ENCODE measurements around the gene DHCR24.

DHCR24 gene

GRCh38 chr1:54864460-54865208 is 22.4 kb downstream of the DHCR24 start:
- Mint-ChIP-seq H3K4me1 (peaks cover 9% of the 10 kb centered on the region), H3K27ac (no peak overlapping the region), H3K4me3 (no peak overlapping the region), H3K9me3 (no peaks in the 10 kb centered on the region), H3K27me3 (no peaks in the 10 kb centered on the region), H3K36me3 (peaks cover 25% of the 10 kb centered on the region)
- no peak for DNase-seq (ENCODE audit: low spot score in 2 of 2)
- no peak for ATAC-seq (ENCODE audit: low read depth)

DNA sequence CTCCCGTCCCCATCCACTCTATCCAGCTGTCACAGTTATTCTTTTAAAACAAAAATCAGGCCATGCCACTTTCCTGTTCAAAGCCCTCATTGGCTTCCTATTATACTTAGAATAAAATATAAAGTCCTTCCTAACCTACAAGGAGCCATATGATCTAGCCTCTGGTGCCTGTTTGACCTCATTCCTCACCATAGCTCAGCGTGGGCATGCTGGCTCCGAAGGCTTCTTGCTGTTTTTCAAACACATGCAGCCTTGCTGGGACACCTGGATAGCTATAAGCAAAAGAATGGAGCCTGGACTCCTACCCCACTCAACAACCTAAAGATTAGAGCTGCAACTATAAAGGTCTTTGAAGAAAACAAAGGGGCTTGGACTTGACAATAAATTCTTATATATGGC is 23.7 kb downstream of the DHCR24 start:
- Mint-ChIP-seq H3K9me3 (no peaks in the 10 kb centered on the region), H3K4me1 (peaks cover 10% of the 10 kb centered on the region), H3K27me3 (no peaks in the 10 kb centered on the region), H3K27ac (no peak overlapping the region), H3K4me3 (no peak overlapping the region), H3K36me3 (peaks cover 20% of the 10 kb centered on the region)
- DNase-seq (ENCODE audit: low spot score in 2 of 2) (no peak), ATAC-seq (ENCODE audit: low read depth) (no peak)

GRCh38 chr1:54861070-54861761 is 25.8 kb downstream of the DHCR24 start:
- DNase-seq (ENCODE audit: low spot score in 2 of 2) (no peak), ATAC-seq (ENCODE audit: low read depth) (no peak)
- H3K9me3 Mint-ChIP-seq = no peaks in the 10 kb centered on the region
- no peaks in the 10 kb centered on the region for H3K27me3 Mint-ChIP-seq
- no peak overlapping the region for H3K27ac Mint-ChIP-seq
- peaks cover 20% of the 10 kb centered on the region for H3K36me3 Mint-ChIP-seq
- H3K4me1 Mint-ChIP-seq = peaks cover 12% of the 10 kb centered on the region
- H3K4me3 Mint-ChIP-seq = no peak overlapping the region

- DNase-seq (ENCODE audit: low spot score in 2 of 2) = no peak
- Mint-ChIP-seq H3K27ac (no peak overlapping the region), H3K4me1 (peaks cover 12% of the 10 kb centered on the region), H3K27me3 (no peaks in the 10 kb centered on the region), H3K4me3 (no peak overlapping the region), H3K9me3 (no peaks in the 10 kb centered on the region), H3K36me3 (peaks cover 19% of the 10 kb centered on the region)
- ATAC-seq (ENCODE audit: low read depth) = no peak
Measured at GRCh38 chr1:54859700-54860391, 27.1 kb downstream of the DHCR24 start.

DNA sequence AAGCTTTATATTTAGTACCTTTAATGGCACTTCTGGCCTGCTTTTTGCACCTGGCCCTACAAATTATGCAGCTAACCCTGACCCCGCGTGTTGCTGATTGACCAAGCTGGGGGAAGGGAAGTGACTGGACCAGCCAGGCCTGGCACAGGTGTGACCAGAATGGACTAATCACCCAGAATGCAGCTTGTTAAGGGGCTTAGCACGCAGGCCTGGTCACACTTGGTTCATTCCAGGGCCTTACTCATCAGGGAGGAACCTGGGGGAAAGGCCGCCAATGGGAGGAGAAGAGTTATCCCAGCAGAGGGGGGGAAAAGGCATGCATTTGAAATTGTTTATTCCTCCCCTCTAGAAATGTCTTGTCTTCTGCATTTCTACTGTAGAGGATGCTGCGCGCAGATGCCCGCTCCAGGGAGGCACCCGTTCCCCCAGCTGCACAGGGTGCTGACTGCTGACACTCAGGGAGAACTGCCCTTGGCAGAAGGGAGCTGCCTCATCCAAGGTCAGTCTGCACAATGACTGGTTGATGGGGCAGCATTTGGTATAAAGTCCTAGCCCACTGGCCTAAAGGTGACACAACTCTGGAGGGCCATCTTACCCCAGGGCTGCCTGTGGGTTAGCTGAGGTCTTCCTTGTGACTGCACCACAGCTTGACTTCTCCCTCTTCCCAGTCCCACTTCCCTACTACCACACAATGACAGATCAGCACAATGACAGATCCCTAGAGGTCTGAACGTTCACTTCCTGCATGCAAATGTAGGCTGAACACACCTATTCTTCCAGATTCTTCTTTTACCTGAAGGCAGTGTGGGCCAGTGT is 29.0 kb downstream of the DHCR24 start:
- no peak for ATAC-seq (ENCODE audit: low read depth)
- DNase-seq (ENCODE audit: low spot score in 2 of 2) = no peak
- no peak overlapping the region for H3K27ac Mint-ChIP-seq
- peaks cover 13% of the 10 kb centered on the region for H3K36me3 Mint-ChIP-seq
- H3K9me3 Mint-ChIP-seq = no peaks in the 10 kb centered on the region
- no peak overlapping the region for H3K4me3 Mint-ChIP-seq
- no peaks in the 10 kb centered on the region for H3K27me3 Mint-ChIP-seq
- H3K4me1 Mint-ChIP-seq = peaks cover 12% of the 10 kb centered on the region

DNA sequence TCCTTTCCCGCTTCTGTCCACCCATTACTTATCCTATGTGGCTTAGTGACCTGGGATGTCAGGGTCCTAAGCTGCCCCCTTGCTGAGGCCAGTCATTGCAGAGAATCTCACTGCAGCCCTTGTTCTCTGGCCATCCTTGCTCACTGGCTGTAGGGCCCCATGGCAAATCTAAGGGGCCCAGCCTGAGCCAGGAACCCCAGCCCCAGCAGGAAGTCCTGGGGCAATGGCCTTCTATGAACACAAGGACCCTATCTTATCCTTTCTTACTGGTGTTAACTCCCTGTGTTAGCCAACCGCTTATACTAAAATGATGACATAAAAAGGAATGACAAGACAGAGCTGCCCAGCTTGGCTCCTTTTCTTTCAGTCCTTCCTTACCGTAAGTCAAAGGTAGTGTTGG is 29.9 kb downstream of the DHCR24 start:
- H3K36me3 Mint-ChIP-seq = peaks cover 10% of the 10 kb centered on the region
- H3K27ac Mint-ChIP-seq = no peak overlapping the region
- H3K9me3 Mint-ChIP-seq = no peaks in the 10 kb centered on the region
- peaks cover 12% of the 10 kb centered on the region for H3K4me1 Mint-ChIP-seq
- ATAC-seq (ENCODE audit: low read depth) = no peak
- H3K27me3 Mint-ChIP-seq = no peaks in the 10 kb centered on the region
- no peak overlapping the region for H3K4me3 Mint-ChIP-seq
- DNase-seq (ENCODE audit: low spot score in 2 of 2) = no peak

GRCh38 chr1:54854381-54855020 is 32.5 kb downstream of the DHCR24 start:
- Mint-ChIP-seq H3K27me3 (no peaks in the 10 kb centered on the region), H3K9me3 (no peaks in the 10 kb centered on the region), H3K4me3 (no peak overlapping the region), H3K27ac (no peak overlapping the region), H3K4me1 (peaks cover 3% of the 10 kb centered on the region), H3K36me3 (peaks cover 15% of the 10 kb centered on the region)
- ATAC-seq (ENCODE audit: low read depth) (no peak), DNase-seq (ENCODE audit: low spot score in 2 of 2) (no peak)

- H3K9me3 Mint-ChIP-seq = no peaks in the 10 kb centered on the region
- H3K36me3 Mint-ChIP-seq = peaks cover 15% of the 10 kb centered on the region
- peaks cover 3% of the 10 kb centered on the region for H3K4me1 Mint-ChIP-seq
- ATAC-seq (ENCODE audit: low read depth) (no peak), DNase-seq (ENCODE audit: low spot score in 2 of 2) (no peak)
- no peak overlapping the region for H3K27ac Mint-ChIP-seq
- no peaks in the 10 kb centered on the region for H3K27me3 Mint-ChIP-seq
- no peak overlapping the region for H3K4me3 Mint-ChIP-seq
Measured at GRCh38 chr1:54853793-54854370, 33.1 kb downstream of the DHCR24 start.

DNA sequence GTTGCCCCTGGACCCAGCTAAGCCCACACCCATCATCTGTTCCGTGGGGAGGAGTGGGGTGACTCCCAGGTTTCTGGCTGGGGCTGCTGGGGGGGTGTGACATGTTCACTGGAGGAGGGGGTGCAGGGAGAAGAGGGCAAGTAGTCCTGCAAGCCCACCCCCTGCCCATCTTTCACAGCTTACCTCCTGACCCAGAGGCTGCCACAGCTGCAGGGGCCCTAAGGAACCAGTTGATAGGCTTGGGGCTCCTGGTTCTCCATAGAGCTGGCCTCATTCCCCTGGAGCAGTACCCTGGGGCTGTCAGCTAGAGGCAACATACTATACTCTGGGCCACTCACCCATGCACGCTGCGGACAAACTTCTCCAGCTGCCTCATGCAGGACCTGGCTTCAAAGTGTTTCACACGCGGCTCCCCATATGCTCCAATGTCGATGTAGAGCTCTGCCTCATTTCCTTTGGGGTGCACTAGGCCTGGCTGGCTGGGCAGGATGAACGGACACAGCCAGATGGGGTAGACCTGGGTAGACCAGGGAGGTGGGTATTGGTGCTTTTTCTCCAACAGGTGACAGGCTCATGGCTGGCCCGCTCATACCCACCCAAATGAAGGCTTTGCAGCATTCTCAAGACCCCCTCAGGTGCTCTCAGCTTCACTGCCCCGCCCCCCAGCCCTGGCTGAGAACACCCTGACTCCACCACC is 33.8 kb downstream of the DHCR24 start:
- Mint-ChIP-seq H3K27ac (no peak overlapping the region), H3K36me3 (peaks cover 15% of the 10 kb centered on the region), H3K27me3 (no peaks in the 10 kb centered on the region), H3K9me3 (no peaks in the 10 kb centered on the region), H3K4me1 (peaks cover 2% of the 10 kb centered on the region), H3K4me3 (no peak overlapping the region)
- DNase-seq (ENCODE audit: low spot score in 2 of 2) = no peak
- ATAC-seq (ENCODE audit: low read depth) = no peak

DNA sequence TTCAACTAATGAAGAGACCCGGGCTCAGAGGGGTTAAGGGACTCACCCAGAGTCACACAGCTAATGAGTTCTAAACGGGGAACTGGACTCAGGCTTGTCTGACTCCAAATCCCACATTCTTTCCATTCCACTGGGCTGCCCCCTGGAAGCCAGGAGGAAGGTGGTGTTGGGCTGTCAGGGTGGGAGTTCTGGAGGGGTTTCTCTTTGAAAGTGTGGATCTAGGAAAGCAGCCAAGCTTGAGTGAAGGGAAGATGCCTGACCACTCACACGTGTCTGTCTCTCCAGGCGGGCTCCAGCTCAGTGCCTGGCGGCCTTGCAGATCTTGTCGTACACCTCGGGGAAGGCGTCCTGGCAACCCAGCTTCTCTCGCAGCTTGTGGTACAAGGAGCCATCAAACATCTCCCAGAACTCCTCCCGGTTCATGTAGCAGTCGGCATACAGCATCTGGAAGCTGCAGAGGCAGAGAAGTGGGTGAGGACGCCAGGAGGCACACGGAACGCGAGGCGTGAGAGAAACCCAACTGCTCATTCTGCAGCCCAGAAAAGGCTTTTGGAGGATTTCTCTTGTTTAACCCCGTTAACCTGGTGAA is 35.0 kb downstream of the DHCR24 start:
- H3K9me3 Mint-ChIP-seq = peaks cover 2% of the 10 kb centered on the region
- ATAC-seq (ENCODE audit: low read depth) (no peak), DNase-seq (ENCODE audit: low spot score in 2 of 2) (no peak)
- H3K27ac Mint-ChIP-seq = no peak overlapping the region
- H3K4me1 Mint-ChIP-seq = no peaks in the 10 kb centered on the region
- H3K36me3 Mint-ChIP-seq = peaks cover 17% of the 10 kb centered on the region
- no peaks in the 10 kb centered on the region for H3K27me3 Mint-ChIP-seq
- no peak overlapping the region for H3K4me3 Mint-ChIP-seq

- DNase-seq (ENCODE audit: low spot score in 2 of 2) (no peak), ATAC-seq (ENCODE audit: low read depth) (no peak)
- Mint-ChIP-seq H3K9me3 (peaks cover 2% of the 10 kb centered on the region), H3K27me3 (no peaks in the 10 kb centered on the region), H3K4me3 (no peak overlapping the region), H3K4me1 (no peaks in the 10 kb centered on the region), H3K27ac (no peak overlapping the region), H3K36me3 (peaks cover 17% of the 10 kb centered on the region)
Measured at GRCh38 chr1:54851406-54851805, 35.6 kb downstream of the DHCR24 start.

DNA sequence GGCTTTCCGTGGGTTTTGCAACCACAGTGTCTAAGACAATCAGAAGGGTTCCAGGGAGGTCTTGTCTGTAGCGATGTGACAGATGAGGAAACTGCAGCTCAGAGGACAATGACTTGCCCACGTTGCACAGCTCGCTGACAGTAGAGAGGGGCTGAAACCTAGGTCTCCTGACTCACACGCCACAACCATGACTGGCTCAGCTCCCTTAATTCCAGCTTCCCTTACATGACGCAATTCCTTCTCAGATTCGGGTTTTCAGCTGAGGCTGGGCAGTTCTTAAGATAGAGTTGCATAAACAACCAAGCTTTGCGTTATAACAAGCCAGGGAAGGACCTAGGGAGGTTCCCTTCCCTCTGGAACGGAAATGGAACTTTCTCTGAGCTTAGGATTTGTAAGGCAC is 36.3 kb downstream of the DHCR24 start:
- Mint-ChIP-seq H3K27me3 (no peaks in the 10 kb centered on the region), H3K36me3 (peaks cover 17% of the 10 kb centered on the region), H3K4me1 (no peaks in the 10 kb centered on the region), H3K27ac (no peak overlapping the region), H3K4me3 (no peak overlapping the region), H3K9me3 (peaks cover 2% of the 10 kb centered on the region)
- DNase-seq (ENCODE audit: low spot score in 2 of 2) = no peak
- no peak for ATAC-seq (ENCODE audit: low read depth)

Data from memory B cell (primary cell).